H9 (cell line): ENCODE results near the gene VPS29. TPM values are rescaled to one million over a fixed set of nuclear protein-coding genes. Genes with fewer than 3 reads are reported as not detected.

Experiments used
- DNase-seq: peaks from one replicate; pipeline ENCODE4 v3.0.0-alpha.2; 2017
- H2AFZ ChIP-seq: one replicate; pipeline ENCODE4 v1.6.1; 2013; ENCODE audit warnings: mild to moderate bottlenecking, low read length, control low read depth, moderate library complexity
- H2AK5ac ChIP-seq: 2 replicates; pipeline ENCODE4 v1.6.1; 2013; ENCODE audit warnings: low read length, control low read depth, mixed read lengths; ENCODE audit not compliant: insufficient read length
- H2BK120ac ChIP-seq: one replicate; pipeline ENCODE4 v1.6.1; 2013; ENCODE audit warnings: low read depth, mild to moderate bottlenecking, low read length, control low read depth, inconsistent platforms; ENCODE audit not compliant: poor library complexity, severe bottlenecking
- H2BK12ac ChIP-seq: 2 replicates; pipeline ENCODE4 v1.6.1; 2013; ENCODE audit warnings: low read length, control low read depth, mixed read lengths, low read depth; ENCODE audit not compliant: insufficient read length
- H2BK15ac ChIP-seq: 2 replicates; pipeline ENCODE4 v1.6.1; 2013; ENCODE audit warnings: low read depth, low read length, control low read depth
- H2BK20ac ChIP-seq: one replicate; pipeline ENCODE4 v1.6.1; 2013; ENCODE audit warnings: low read depth, mild to moderate bottlenecking, low read length, control low read depth, inconsistent platforms; ENCODE audit not compliant: poor library complexity, severe bottlenecking
- H2BK5ac ChIP-seq: 2 replicates; pipeline ENCODE4 v1.6.1; 2013; ENCODE audit warnings: low read length, control low read depth, mixed read lengths; ENCODE audit not compliant: insufficient read length
- H3K14ac ChIP-seq: 2 replicates; pipeline ENCODE4 v1.6.1; 2013; ENCODE audit warnings: low read length, control low read depth; ENCODE audit not compliant: insufficient read depth
- H3K18ac ChIP-seq: 2 replicates; pipeline ENCODE4 v1.6.1; 2013; ENCODE audit warnings: low read depth, mild to moderate bottlenecking, mixed read lengths, low read length, control low read depth; ENCODE audit not compliant: insufficient read length
- H3K23ac ChIP-seq: 2 replicates; pipeline ENCODE4 v1.6.1; 2013; ENCODE audit warnings: low read length, control low read depth, mixed read lengths, low read depth; ENCODE audit not compliant: insufficient read length
- H3K23me2 ChIP-seq: 2 replicates; pipeline ENCODE4 v1.6.1; 2013; ENCODE audit warnings: low read depth, mild to moderate bottlenecking, mixed read lengths, low read length, control low read depth; ENCODE audit not compliant: insufficient read length, poor library complexity, severe bottlenecking
- H3K27ac ChIP-seq: 2 replicates; pipeline ENCODE4 v1.5.1; 2013; ENCODE audit warnings: low read length, control low read depth, mixed read lengths, low read depth; ENCODE audit not compliant: insufficient read length
- H3K27me3 ChIP-seq: 2 replicates; pipeline ENCODE4 v1.6.1; 2013; ENCODE audit warnings: low read length, control low read depth, inconsistent platforms; ENCODE audit not compliant: insufficient read depth
- H3K4ac ChIP-seq: 2 replicates; pipeline ENCODE4 v1.6.1; 2013; ENCODE audit warnings: low read depth, mild to moderate bottlenecking, control low read depth, inconsistent platforms, low read length, moderate library complexity
- H3K4me1 ChIP-seq: 2 replicates; pipeline ENCODE4 v1.6.1; 2013; ENCODE audit warnings: low read length, control low read depth, inconsistent platforms; ENCODE audit not compliant: insufficient read depth
- H3K4me2 ChIP-seq: 2 replicates; pipeline ENCODE4 v1.6.1; 2013; ENCODE audit warnings: low read length, control low read depth, mixed read lengths; ENCODE audit not compliant: insufficient read length, insufficient read depth
- H3K56ac ChIP-seq: 2 replicates; pipeline ENCODE4 v1.6.1; 2013; ENCODE audit warnings: low read depth, mild to moderate bottlenecking, mixed read lengths, low read length, control low read depth; ENCODE audit not compliant: insufficient read length
- H3K79me1 ChIP-seq: 2 replicates; pipeline ENCODE4 v1.6.1; 2013; ENCODE audit warnings: low read depth, mild to moderate bottlenecking, moderate library complexity, low read length, control low read depth, inconsistent platforms; ENCODE audit not compliant: insufficient read depth, poor library complexity, severe bottlenecking
- H3K79me2 ChIP-seq: 2 replicates; pipeline ENCODE4 v1.6.1; 2013; ENCODE audit warnings: low read length, control low read depth, inconsistent platforms; ENCODE audit not compliant: insufficient read depth
- H3K9ac ChIP-seq: 2 replicates; pipeline ENCODE4 v1.6.1; 2013; ENCODE audit warnings: low read length, control low read depth, mixed read lengths; ENCODE audit not compliant: insufficient read length; ENCODE audit errors: extremely low read depth
- H3K9me3 ChIP-seq: one replicate; pipeline ENCODE4 v1.6.1; 2013; ENCODE audit warnings: low read depth, low read length, inconsistent platforms; ENCODE audit not compliant: control insufficient read depth
- H3T11ph ChIP-seq: one replicate; pipeline ENCODE4 v1.6.1; 2013; ENCODE audit warnings: mild to moderate bottlenecking, low read length, control low read depth, inconsistent platforms
- H4K20me1 ChIP-seq: one replicate; pipeline ENCODE4 v1.6.1; 2013; ENCODE audit not compliant: control insufficient read depth, insufficient read length, insufficient read depth
- H4K5ac ChIP-seq: 2 replicates; pipeline ENCODE4 v1.6.1; 2013; ENCODE audit warnings: low read depth, mild to moderate bottlenecking, mixed read lengths, low read length, control low read depth; ENCODE audit not compliant: insufficient read length
- H4K8ac ChIP-seq: replicated peaks from 2 replicates; pipeline ENCODE4 v1.6.1; 2013; ENCODE audit warnings: low read length, control low read depth, mixed read lengths, low read depth; ENCODE audit not compliant: insufficient read length
- H4K91ac ChIP-seq: 2 replicates; pipeline ENCODE4 v1.6.1; 2013; ENCODE audit warnings: low read depth, mild to moderate bottlenecking, moderate library complexity, mixed read lengths, low read length, control low read depth; ENCODE audit not compliant: insufficient read length
- H3K27ac Mint-ChIP-seq, 3 experiments: 2 replicates in 2 of 3; 3 replicates in 1 of 3; pipeline ENCODE4 v1.8.0; 2020 to 2021; ENCODE audit warnings: mixed read lengths in 3 of 3, mild to moderate bottlenecking in 1 of 3, moderate library complexity in 1 of 3
- H3K27me3 Mint-ChIP-seq: 2 replicates; pipeline ENCODE4 v1.8.0; 2021; ENCODE audit warnings: low read depth, mild to moderate bottlenecking, moderate library complexity, mixed read lengths
- H3K36me3 Mint-ChIP-seq, 3 experiments: 2 replicates in 2 of 3; 3 replicates in 1 of 3; pipeline ENCODE4 v1.8.0; 2020 to 2021; ENCODE audit warnings: low read depth in 3 of 3, mixed read lengths in 3 of 3; ENCODE audit not compliant: insufficient read depth in 1 of 3
- H3K4me1 Mint-ChIP-seq, 2 experiments: 2 replicates each; pipeline ENCODE4 v1.8.0; 2020; ENCODE audit warnings: mixed read lengths in 2 of 2
- H3K4me3 Mint-ChIP-seq, 2 experiments: 2 replicates in 1 of 2; 3 replicates in 1 of 2; pipeline ENCODE4 v1.8.0; 2020 to 2021; ENCODE audit warnings: mild to moderate bottlenecking in 2 of 2, mixed read lengths in 2 of 2, moderate library complexity in 1 of 2
- H3K9me3 Mint-ChIP-seq, 2 experiments: 2 replicates in 1 of 2; 3 replicates in 1 of 2; pipeline ENCODE4 v1.8.0; 2020; ENCODE audit warnings: mild to moderate bottlenecking in 2 of 2, mixed read lengths in 2 of 2, moderate library complexity in 1 of 2
- CTCF ChIP-seq: fragments of 200-600 bp; sonication (generic); conservative IDR thresholded peaks from 3 replicates; pipeline ENCODE4 v1.8.0; 2021; ENCODE audit warnings: antibody characterized with exemption, mild to moderate bottlenecking
- WGBS: extraction: QIAGEN DNeasy Blood & Tissue Kit; methylation state at CpG from one replicate; pipeline ENCODE4 v1.1.7; 2013; ENCODE audit warnings: missing lambda C conversion rate, low lambda C conversion rate, mixed read lengths; ENCODE audit not compliant: insufficient read length; ENCODE audit errors: extremely low coverage; 5-methylcytosine and 5-hydroxymethylcytosine counted together
- total RNA-seq: library from RNA; stranded (reverse); gene quantifications from 2 replicates; pipeline ENCODE4 v1.2.1, GENCODE V29; 2021

The VPS29 gene
- total RNA-seq, 1 experiment from 2014 or later, result 81.5 TPM

- no peaks in the 10 kb centered on the region for H3K79me2 ChIP-seq
- H4K8ac ChIP-seq, result no peak overlapping the region
- Mint-ChIP-seq H3K4me1 (peaks cover 2 to 4% of the 10 kb centered on the region in 2 experiments; a peak in 2 of 4 replicates), H3K27ac (no peak overlapping the region), H3K4me3 (no peak overlapping the region), H3K9me3 (peaks cover 10 to 11% of the 10 kb centered on the region in 2 experiments), H3K36me3 (peaks cover 8 to 10% (median 8%) of the 10 kb centered on the region in 3 experiments), H3K27me3 (peaks cover 17% of the 10 kb centered on the region)
- TF ChIP-seq CTCF, result no peak
- no peak overlapping the region for H3K27ac ChIP-seq
- H3K4me2 ChIP-seq, result no peak overlapping the region
- H3K4ac ChIP-seq, result no peak overlapping the region
- H2BK12ac ChIP-seq, result no peak overlapping the region
- no peak overlapping the region for H3K9ac ChIP-seq
- H4K5ac ChIP-seq, result no peak overlapping the region
- no peak overlapping the region for H2AFZ ChIP-seq
- H2BK5ac ChIP-seq, result no peak overlapping the region
- H3K27me3 ChIP-seq, result peaks cover 5% of the 10 kb centered on the region; the same call in 1 of the 2 replicates
- no peaks in the 10 kb centered on the region for H4K20me1 ChIP-seq
- no peak overlapping the region for H3K56ac ChIP-seq
- H2AK5ac ChIP-seq, result no peak overlapping the region
- no peak overlapping the region for H2BK20ac ChIP-seq
- H3K79me1 ChIP-seq, result no peaks in the 10 kb centered on the region
- no peak overlapping the region for H4K91ac ChIP-seq
- H3T11ph ChIP-seq, result no peak overlapping the region
- no peak overlapping the region for H2BK120ac ChIP-seq
- no peaks in the 10 kb centered on the region for H3K9me3 ChIP-seq
- no CpG with 5 or more reads among the region's 3 CpGs for WGBS
- H3K18ac ChIP-seq, result no peak overlapping the region
- H3K23me2 ChIP-seq, result no peaks in the 10 kb centered on the region
- H3K4me1 ChIP-seq, result no peaks in the 10 kb centered on the region
- DNase-seq, result no peak
- H3K14ac ChIP-seq, result no peak overlapping the region
- H3K23ac ChIP-seq, result no peak overlapping the region
- H2BK15ac ChIP-seq, result no peak overlapping the region
These were observed 3.4 kb upstream of the VPS29 start for GRCh38 chr12:110505332-110505731.
